Hepatocyte (in vitro differentiated cells): ENCODE data around the gene GVQW3. TPM values are rescaled to one million over a fixed set of nuclear protein-coding genes. Genes with fewer than 3 reads are reported as not detected.

Experiments used
- polyA plus RNA-seq: library from polyadenylated mRNA; unstranded; fragments of >200 nt; fragmentation: Nextera tagmentation; extraction: Ambion mirVana; gene quantifications from 2 replicates; pipeline ENCODE4 v1.2.1, GENCODE V29; 2016
- small RNA-seq: library from RNA; depleted of rRNA; stranded (forward); fragments of <200 nt; gene quantifications from one replicate; pipeline ENCODE3, GENCODE V24; 2014
- total RNA-seq: library from RNA; depleted of rRNA; stranded (reverse); fragments of >200 nt; gene quantifications from 2 replicates; pipeline ENCODE4 v1.2.3, GENCODE V29; 2014

GVQW3 gene
- total and polyA plus RNA-seq, 2 experiments from 2014 or later = 0.36 to 6.0 TPM

Small RNA genes within 50 kb of the gene (small RNA-seq; reads per million reads assigned to genes)
- gene RF00019 = not detected

Other genes with a start within 250 kb of the GVQW3 start
- 13.2 and 16.4 TPM in 2 replicates for gene WNT11, start 174.8 kb upstream of the GVQW3 start, total RNA-seq
- 13.1 and 19.1 TPM in 2 replicates for gene WNT11, start 174.8 kb upstream of the GVQW3 start, polyA plus RNA-seq
- gene THAP12, start 191 bp upstream of the GVQW3 start, total RNA-seq = 51.5 and 62.6 TPM in 2 replicates
- gene THAP12, start 191 bp upstream of the GVQW3 start, polyA plus RNA-seq = 21.0 and 21.5 TPM in 2 replicates
- 19.4 and 39.9 TPM in 2 replicates for gene EMSY, start 63.7 kb downstream of the GVQW3 start, total RNA-seq
- 8.2 and 13.6 TPM in 2 replicates for gene EMSY, start 63.7 kb downstream of the GVQW3 start, polyA plus RNA-seq